GM18519 (cell line): ENCODE data around the gene MEI1.
A peak's percentile ranks its signal among the peaks of the same experiment; 100 is the strongest.

Experiments used
- ATAC-seq: cut with Tn5 transposase; IDR thresholded peaks from one replicate; pipeline ENCODE4 v1.9.1; 2021; ENCODE audit warnings: mild to moderate bottlenecking, moderate library complexity; ENCODE audit not compliant: unreplicated experiment, low FRiP score

The MEI1 gene

GRCh38 chr22:41818011-41818410 lies 118.7 kb downstream of the MEI1 start:
- no peak for ATAC-seq

GRCh38 chr22:41818596-41818995 lies 119.3 kb downstream of the MEI1 start:
- no peak for ATAC-seq

GRCh38 chr22:41819257-41819656 lies 120.0 kb downstream of the MEI1 start:
- ATAC-seq, result no peak

- no peak for ATAC-seq
Measured at GRCh38 chr22:41820447-41820846, 121.1 kb downstream of the MEI1 start.

- ATAC-seq, result no peak
Measured at GRCh38 chr22:41821471-41822316, 122.4 kb downstream of the MEI1 start.

- ATAC-seq, result no peak
Measured at GRCh38 chr22:41822317-41823057, 123.2 kb downstream of the MEI1 start.

- no peak for ATAC-seq
Measured at GRCh38 chr22:41823797-41824196, 124.5 kb downstream of the MEI1 start.

- no peak for ATAC-seq
Measured at GRCh38 chr22:41825376-41825775, 126.1 kb downstream of the MEI1 start.

- ATAC-seq, result no peak
Measured at GRCh38 chr22:41826021-41826420, 126.7 kb downstream of the MEI1 start.

GRCh38 chr22:41826430-41827383 lies 127.4 kb downstream of the MEI1 start:
- no peak for ATAC-seq

- ATAC-seq, result no peak
Measured at GRCh38 chr22:41827671-41828070, 128.4 kb downstream of the MEI1 start.

GRCh38 chr22:41828516-41828915 lies 129.2 kb downstream of the MEI1 start:
- ATAC-seq, result no peak

- ATAC-seq, result no peak
Measured at GRCh38 chr22:41830174-41830573, 130.9 kb downstream of the MEI1 start.

- ATAC-seq, result no peak
Measured at GRCh38 chr22:41831383-41831782, 132.1 kb downstream of the MEI1 start.

- ATAC-seq, result no peak
Measured at GRCh38 chr22:41831828-41832552, 132.7 kb downstream of the MEI1 start.

- ATAC-seq, result peak; percentile 62
Measured at GRCh38 chr22:41832553-41833368, 133.5 kb downstream of the MEI1 start, which contains the start of gene SREBF2. Gene SREBF2, plus strand, starts transcription at chr22:41833105. Its CDS starts 166 bp downstream, at chr22:41833271.

- peak; percentile 12 for ATAC-seq
Measured at GRCh38 chr22:41833369-41834004, 134.2 kb downstream of the MEI1 start.
